IMR-90 (cell line): Measurements from ENCODE around the gene ACAN. TPM values are rescaled to one million over a fixed set of nuclear protein-coding genes. Genes with fewer than 3 reads are reported as not detected.

Experiments
- ATAC-seq: fragments of 200-7000 bp; cut with Tn5 transposase; 2 replicates; pipeline ENCODE4 v1.9.1; 2020; ENCODE audit warnings: low read depth, mild to moderate bottlenecking, moderate library complexity
- BruUV-seq: library from RNA; stranded (reverse); fragments of 400-500 nt; replicated peaks from 2 replicates; lab custom pipeline; 2021; lab: Mats Ljungman, UMichigan
- CTCF ChIA-PET: fragments of 300-600 bp; formaldehyde crosslinking; extraction: SDS; loops from one replicate; lab custom pipeline; 2021; ENCODE audit warnings: antibody characterized with exemption; lab: Yijun Ruan, JAX
- POLR2A ChIA-PET: fragments of 300-600 bp; sonication (Branson Sonifier 250); formaldehyde crosslinking; loops from one replicate; lab custom pipeline; 2022; ENCODE audit warnings: antibody characterized with exemption; ENCODE audit not compliant: unreplicated experiment; lab: Charles Lee
- DNase-seq: peaks from one replicate; pipeline ENCODE4 v3.0.0; 2013
- H2AFZ ChIP-seq: replicated peaks from 2 replicates; pipeline ENCODE3; 2013; ENCODE audit warnings: low read length, mild to moderate bottlenecking; ENCODE audit not compliant: poor library complexity
- H2AK5ac ChIP-seq: 2 replicates; pipeline ENCODE4 v1.6.1; 2013; ENCODE audit warnings: low read depth, low read length, inconsistent platforms
- H2AK9ac ChIP-seq: replicated peaks from 2 replicates; pipeline ENCODE3; 2013; ENCODE audit warnings: mild to moderate bottlenecking, low read depth, low read length, moderate library complexity; ENCODE audit not compliant: poor library complexity
- H2BK120ac ChIP-seq: 2 replicates; pipeline ENCODE4 v1.6.1; 2013; ENCODE audit warnings: low read depth, low read length, inconsistent platforms
- H2BK15ac ChIP-seq: 3 replicates; pipeline ENCODE4 v1.6.1; 2013; ENCODE audit warnings: low read depth, low read length, inconsistent platforms
- H2BK20ac ChIP-seq: 2 replicates; pipeline ENCODE4 v1.6.1; 2013; ENCODE audit warnings: low read depth, mild to moderate bottlenecking, inconsistent platforms, low read length, moderate library complexity
- H2BK5ac ChIP-seq: 2 replicates; pipeline ENCODE4 v1.6.1; 2013; ENCODE audit warnings: mild to moderate bottlenecking, low read depth, low read length, inconsistent platforms; ENCODE audit not compliant: poor library complexity, severe bottlenecking
- H3K14ac ChIP-seq: replicated peaks from 2 replicates; pipeline ENCODE4 v1.6.1; 2013; ENCODE audit warnings: low read depth, low read length, inconsistent platforms
- H3K18ac ChIP-seq: 2 replicates; pipeline ENCODE4 v1.6.1; 2013; ENCODE audit warnings: low read depth, low read length, control low read depth
- H3K23ac ChIP-seq: 2 replicates; pipeline ENCODE4 v1.6.1; 2013; ENCODE audit warnings: low read depth, low read length, inconsistent platforms
- H3K27ac ChIP-seq: 2 replicates; pipeline ENCODE4 v1.5.1; 2013; ENCODE audit warnings: mild to moderate bottlenecking, control low read depth, low read length; ENCODE audit not compliant: insufficient read depth
- H3K27me3 ChIP-seq: 2 replicates; pipeline ENCODE4 v1.6.1; 2013; ENCODE audit warnings: low read length; ENCODE audit not compliant: control insufficient read depth, insufficient read depth
- H3K36me3 ChIP-seq: 2 replicates; pipeline ENCODE4 v1.6.1; 2013; ENCODE audit warnings: low read length, mixed read lengths; ENCODE audit not compliant: control insufficient read depth, insufficient read depth
- H3K4ac ChIP-seq: 2 replicates; pipeline ENCODE4 v1.6.1; 2013; ENCODE audit warnings: low read depth, low read length, inconsistent platforms
- H3K4me1 ChIP-seq: 2 replicates; pipeline ENCODE4 v1.6.1; 2013; ENCODE audit warnings: low read length, mixed read lengths; ENCODE audit not compliant: control insufficient read depth, insufficient read depth
- H3K4me2 ChIP-seq: 2 replicates; pipeline ENCODE4 v1.6.1; 2013; ENCODE audit warnings: low read depth, mild to moderate bottlenecking, control low read depth, low read length, moderate library complexity
- H3K4me3 ChIP-seq: 2 replicates; pipeline ENCODE4 v1.5.1; 2013; ENCODE audit warnings: low read depth, mild to moderate bottlenecking, control low read depth, low read length, moderate library complexity; ENCODE audit not compliant: insufficient read depth
- H3K56ac ChIP-seq: 2 replicates; pipeline ENCODE4 v1.6.1; 2013; ENCODE audit warnings: low read length, inconsistent platforms; ENCODE audit not compliant: insufficient read depth; ENCODE audit errors: extremely low read depth
- H3K79me1 ChIP-seq, 2 experiments: 2 replicates each; pipeline ENCODE4 v1.6.1; 2013; ENCODE audit warnings: low read length in 2 of 2, inconsistent platforms in 1 of 2, low read depth in 1 of 2
- H3K9ac ChIP-seq: 2 replicates; pipeline ENCODE4 v1.6.1; 2013; ENCODE audit warnings: low read depth, low read length, control low read depth
- H3K9me1 ChIP-seq: 2 replicates; pipeline ENCODE4 v1.6.1; 2013; ENCODE audit warnings: low read length, inconsistent platforms; ENCODE audit not compliant: insufficient read depth
- H3K9me3 ChIP-seq: 2 replicates; pipeline ENCODE4 v1.6.1; 2013; ENCODE audit warnings: low read length; ENCODE audit not compliant: control insufficient read depth, insufficient read depth
- H4K20me1 ChIP-seq: 2 replicates; pipeline ENCODE4 v1.6.1; 2013; ENCODE audit warnings: low read length, inconsistent platforms; ENCODE audit not compliant: insufficient read depth
- H4K5ac ChIP-seq: 2 replicates; pipeline ENCODE4 v1.6.1; 2013; ENCODE audit warnings: mild to moderate bottlenecking, low read depth, low read length, control low read depth
- H4K8ac ChIP-seq, 2 experiments: 2 replicates each; pipeline ENCODE4 v1.6.1; 2013; ENCODE audit warnings: low read depth in 2 of 2, low read length in 2 of 2, control low read depth in 1 of 2, inconsistent platforms in 1 of 2
- H4K91ac ChIP-seq: 2 replicates; pipeline ENCODE4 v1.6.1; 2013; ENCODE audit warnings: low read depth, low read length, inconsistent platforms; ENCODE audit not compliant: insufficient read depth
- CEBPB ChIP-seq: IDR thresholded peaks from 2 replicates; pipeline ENCODE4 v1.6.1; 2012; ENCODE audit warnings: low read depth, low read length, improper control_type of control experiment
- CHD1 ChIP-seq: IDR thresholded peaks from 2 replicates; pipeline ENCODE4 v1.6.1; 2012; ENCODE audit warnings: low read depth, low read length, improper control_type of control experiment
- FOS ChIP-seq: fragments of 150-350 bp; IDR thresholded peaks from 2 replicates; pipeline ENCODE4 v1.6.1; 2016; ENCODE audit warnings: low read depth, low read length
- MAFK ChIP-seq: IDR thresholded peaks from 2 replicates; pipeline ENCODE4 v1.6.1; 2012; ENCODE audit warnings: low read depth, low read length, improper control_type of control experiment
- MAZ ChIP-seq: IDR thresholded peaks from 2 replicates; pipeline ENCODE4 v1.6.1; 2012; ENCODE audit warnings: low read depth, mild to moderate bottlenecking, low read length, improper control_type of control experiment, moderate library complexity, borderline replicate concordance
- MXI1 ChIP-seq: IDR thresholded peaks from 2 replicates; pipeline ENCODE4 v1.6.1; 2012; ENCODE audit warnings: low read depth, mild to moderate bottlenecking, low read length, moderate library complexity, borderline replicate concordance
- POLR2A ChIP-seq: IDR thresholded peaks from 2 replicates; pipeline ENCODE4 v1.6.1; 2012; ENCODE audit warnings: mild to moderate bottlenecking, low read depth, low read length
- RAD21 ChIP-seq: IDR thresholded peaks from 2 replicates; pipeline ENCODE4 v1.6.1; 2012; ENCODE audit warnings: low read length, improper control_type of control experiment
- RCOR1 ChIP-seq: IDR thresholded peaks from 2 replicates; pipeline ENCODE4 v1.6.1; 2012; ENCODE audit warnings: mild to moderate bottlenecking, low read length, improper control_type of control experiment; ENCODE audit not compliant: insufficient replicate concordance
- SMC3 ChIP-seq: fragments of 150-350 bp; IDR thresholded peaks from 2 replicates; pipeline ENCODE4 v1.6.1; 2016; ENCODE audit warnings: low read depth, mild to moderate bottlenecking, antibody characterized with exemption, low read length, moderate library complexity
- WGBS, 2 experiments: methylation state at CpG; one replicate each; pipeline versions ENCODE4 v1.1.5 to v1.1.7; 2013; ENCODE audit warnings: missing lambda C conversion rate in 2 of 2; ENCODE audit not compliant: insufficient read length in 1 of 2; ENCODE audit errors: extremely low coverage in 2 of 2; 5-methylcytosine and 5-hydroxymethylcytosine counted together
- dilution Hi-C: fragments of 300-500 bp; cut with HindIII; formaldehyde crosslinking; loops from one replicate; pipeline ENCODE4 v1.14.3; 2018; ENCODE audit warnings: low sequenced_read_pairs; ENCODE audit not compliant: unreplicated experiment
- in situ Hi-C: fragments of 300-500 bp; cut with MboI; formaldehyde crosslinking; loops from 3 replicates; pipeline ENCODE4 v1.14.3; 2019; ENCODE audit warnings: low sequenced_read_pairs, inconsistent platforms, mixed read lengths
- intact Hi-C: fragments of 100-400 bp; cut with micrococcal nuclease; formaldehyde crosslinking; loops from 2 replicates; pipeline ENCODE4 v1.10.0; 2022
- polyA plus RNA-seq, 3 experiments: library from polyadenylated mRNA; depleted of rRNA; stranded (reverse); fragments of >200 nt; gene quantifications; 2 replicates each; pipeline ENCODE4 v1.2.3, GENCODE V29; 2012; ENCODE audit warnings: low replicate concordance in 1 of 3
- total RNA-seq: library from RNA; depleted of rRNA; stranded (reverse); fragments of >200 nt; gene quantifications from 2 replicates; pipeline ENCODE4 v1.2.3, GENCODE V29; 2012
- TF ChIP-seq, protein P1 (sequence below): fragments of 150-350 bp; IDR thresholded peaks from 2 replicates; pipeline ENCODE4 v1.6.1; 2016; ENCODE audit warnings: low read depth, mild to moderate bottlenecking, low read length, moderate library complexity, borderline replicate concordance
- TF ChIP-seq, protein P2 (sequence below): conservative IDR thresholded peaks from 2 replicates; pipeline ENCODE4 v1.5.1; 2012; ENCODE audit warnings: mild to moderate bottlenecking, low read depth, low read length, improper control_type of control experiment
- TF ChIP-seq, protein P3 (sequence below): fragments of 150-350 bp; IDR thresholded peaks from 2 replicates; pipeline ENCODE4 v1.6.1; 2017; ENCODE audit warnings: mild to moderate bottlenecking, antibody characterized with exemption, low read length, low read depth

ACAN gene
- total and polyA plus RNA-seq, 2 of the 4 experiments (the other 2 are of a cell fraction): 0.54 to 0.96 TPM

DNA sequence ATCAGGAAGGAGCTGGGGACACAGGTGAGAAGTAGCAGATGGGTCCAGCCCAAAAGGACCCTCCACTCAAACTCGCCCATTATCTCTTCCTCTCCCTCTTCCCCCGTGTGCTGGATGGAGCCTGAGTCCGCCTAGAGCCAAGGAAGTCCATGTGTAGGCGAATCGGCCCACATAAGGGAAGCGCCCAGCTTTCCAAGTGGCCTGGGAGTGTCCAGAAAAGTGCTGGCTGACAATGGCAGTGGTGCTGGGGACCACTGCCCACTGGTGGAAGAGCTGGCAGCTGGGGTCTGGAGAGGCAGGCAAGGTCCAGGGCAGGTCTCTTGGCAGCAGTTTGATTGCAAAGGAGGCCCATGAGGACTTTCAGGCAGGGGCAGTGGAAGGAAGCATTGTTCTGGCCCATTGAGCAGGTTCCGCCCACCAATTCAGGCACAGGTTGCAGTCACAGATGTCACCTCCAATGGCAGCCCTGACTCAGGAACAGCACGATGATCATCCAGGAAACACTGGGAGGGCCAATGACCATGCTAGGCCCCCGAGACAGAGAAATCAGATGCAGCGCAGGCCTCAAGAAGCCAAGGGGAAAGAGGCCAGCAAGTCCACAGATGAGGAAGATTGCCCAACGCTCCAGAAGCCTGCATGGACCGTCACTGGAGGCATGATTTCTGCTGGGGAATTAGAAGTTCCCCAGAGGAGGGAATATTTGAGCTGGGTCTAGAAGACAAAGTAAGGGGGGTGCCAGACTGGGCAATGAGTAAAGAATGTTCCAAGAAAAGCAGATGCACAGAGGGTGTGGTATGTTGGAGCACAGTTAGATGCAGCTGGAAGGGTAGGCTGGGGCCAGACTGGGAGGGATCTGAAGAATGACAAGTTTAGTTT lies 107.0 kb downstream of the ACAN start:
- Histone ChIP-seq H3K4ac (peak overlapping the region; percentile 72), H3K9me1 (peaks cover 33% of the 10 kb centered on the region), H3K4me2 (peak overlapping the region; percentile 18), H4K20me1 (peaks cover 65% of the 10 kb centered on the region), H2BK15ac (peak overlapping the region; percentile 30; the same call in 1 of the 3 replicates), H3K23ac (peak overlapping the region; percentile 94; the same call in 1 of the 2 replicates), H2AK9ac (peak overlapping the region; percentile 23), H4K8ac (peak overlapping the region in 1 of 2 experiments; percentile 41; a peak in 1 of 4 replicates), H3K18ac (no peak overlapping the region), H3K4me3 (no peak overlapping the region), H3K9me3 (no peaks in the 10 kb centered on the region), H3K56ac (peak overlapping the region; percentile 28; the same call in 1 of the 2 replicates), H2BK20ac (no peak overlapping the region; the same call in 1 of the 2 replicates), H2AK5ac (peak overlapping the region; percentile 86), H2BK5ac (peak overlapping the region; percentile 72), H2AFZ (no peak overlapping the region), H2BK120ac (peak overlapping the region; percentile 56), H3K79me1 (peaks cover 22 to 75% of the 10 kb centered on the region in 2 experiments; a peak in 3 of 4 replicates), H4K91ac (no peak overlapping the region), H3K4me1 (peaks cover 27% of the 10 kb centered on the region), H3K36me3 (peaks cover 48% of the 10 kb centered on the region), H3K14ac (peak overlapping the region; percentile 64), H4K5ac (no peak overlapping the region), H3K9ac (peak overlapping the region; percentile 2; the same call in 1 of the 2 replicates), H3K27ac (peak overlapping the region; percentile 63), H3K27me3 (no peaks in the 10 kb centered on the region)
- intact Hi-C loops: loop anchor here (10.0 kb wide), 1 partner anchor 395 kb away; no protein-coding TSS in a partner anchor
- BruUV-seq: no TSS peak
- dilution Hi-C loops: loop anchor here (25.0 kb wide), 1 partner anchor 102 kb away; no protein-coding TSS in a partner anchor
- CTCF ChIA-PET: no interaction called here
- DNase-seq: no peak
- POLR2A ChIA-PET: no interaction called here
- WGBS, 2 experiments: 95% methylated on average over 6 of the region's 12 CpGs; no CpG with 5 or more reads in 1 of the 2 experiments
- no peak for ATAC-seq
- in situ Hi-C loops: loop anchor here (5.0 kb wide), 1 partner anchor 107 kb away; no protein-coding TSS in a partner anchor
- TF ChIP-seq CHD1 (no peak), POLR2A (no peak), RCOR1 (no peak), MXI1 (no peak), SMC3 (no peak), MAFK (no peak), CEBPB (no peak; the same call in 1 of the 2 replicates), MAZ (no peak), FOS (no peak), RAD21 (no peak)
- TF ChIP-seq, protein P1, sequence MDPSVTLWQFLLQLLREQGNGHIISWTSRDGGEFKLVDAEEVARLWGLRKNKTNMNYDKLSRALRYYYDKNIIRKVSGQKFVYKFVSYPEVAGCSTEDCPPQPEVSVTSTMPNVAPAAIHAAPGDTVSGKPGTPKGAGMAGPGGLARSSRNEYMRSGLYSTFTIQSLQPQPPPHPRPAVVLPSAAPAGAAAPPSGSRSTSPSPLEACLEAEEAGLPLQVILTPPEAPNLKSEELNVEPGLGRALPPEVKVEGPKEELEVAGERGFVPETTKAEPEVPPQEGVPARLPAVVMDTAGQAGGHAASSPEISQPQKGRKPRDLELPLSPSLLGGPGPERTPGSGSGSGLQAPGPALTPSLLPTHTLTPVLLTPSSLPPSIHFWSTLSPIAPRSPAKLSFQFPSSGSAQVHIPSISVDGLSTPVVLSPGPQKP: no peak
- TF ChIP-seq, protein P2, sequence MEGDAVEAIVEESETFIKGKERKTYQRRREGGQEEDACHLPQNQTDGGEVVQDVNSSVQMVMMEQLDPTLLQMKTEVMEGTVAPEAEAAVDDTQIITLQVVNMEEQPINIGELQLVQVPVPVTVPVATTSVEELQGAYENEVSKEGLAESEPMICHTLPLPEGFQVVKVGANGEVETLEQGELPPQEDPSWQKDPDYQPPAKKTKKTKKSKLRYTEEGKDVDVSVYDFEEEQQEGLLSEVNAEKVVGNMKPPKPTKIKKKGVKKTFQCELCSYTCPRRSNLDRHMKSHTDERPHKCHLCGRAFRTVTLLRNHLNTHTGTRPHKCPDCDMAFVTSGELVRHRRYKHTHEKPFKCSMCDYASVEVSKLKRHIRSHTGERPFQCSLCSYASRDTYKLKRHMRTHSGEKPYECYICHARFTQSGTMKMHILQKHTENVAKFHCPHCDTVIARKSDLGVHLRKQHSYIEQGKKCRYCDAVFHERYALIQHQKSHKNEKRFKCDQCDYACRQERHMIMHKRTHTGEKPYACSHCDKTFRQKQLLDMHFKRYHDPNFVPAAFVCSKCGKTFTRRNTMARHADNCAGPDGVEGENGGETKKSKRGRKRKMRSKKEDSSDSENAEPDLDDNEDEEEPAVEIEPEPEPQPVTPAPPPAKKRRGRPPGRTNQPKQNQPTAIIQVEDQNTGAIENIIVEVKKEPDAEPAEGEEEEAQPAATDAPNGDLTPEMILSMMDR: no peak
- TF ChIP-seq, protein P3, sequence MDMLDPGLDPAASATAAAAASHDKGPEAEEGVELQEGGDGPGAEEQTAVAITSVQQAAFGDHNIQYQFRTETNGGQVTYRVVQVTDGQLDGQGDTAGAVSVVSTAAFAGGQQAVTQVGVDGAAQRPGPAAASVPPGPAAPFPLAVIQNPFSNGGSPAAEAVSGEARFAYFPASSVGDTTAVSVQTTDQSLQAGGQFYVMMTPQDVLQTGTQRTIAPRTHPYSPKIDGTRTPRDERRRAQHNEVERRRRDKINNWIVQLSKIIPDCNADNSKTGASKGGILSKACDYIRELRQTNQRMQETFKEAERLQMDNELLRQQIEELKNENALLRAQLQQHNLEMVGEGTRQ: no peak
